Kidney tubule cell (primary cell): Measurements from ENCODE around the gene HIRIP3.

Source experiments
- DNase-seq: peaks from one replicate; pipeline ENCODE4 v3.0.0-alpha.2; 2018; ENCODE audit warnings: low spot score

The HIRIP3 gene

GRCh38 chr16:29983420-29984136, 11.8 kb downstream of the HIRIP3 start:
- no peak for DNase-seq

- DNase-seq: no peak
Measured at GRCh38 chr16:29982560-29983419, 12.6 kb downstream of the HIRIP3 start.

- DNase-seq: no peak
Measured at GRCh38 chr16:29978564-29979270, 16.7 kb downstream of the HIRIP3 start.

- no peak for DNase-seq
Measured at GRCh38 chr16:29978081-29978480, 17.3 kb downstream of the HIRIP3 start.

GRCh38 chr16:29977063-29977825, 18.2 kb downstream of the HIRIP3 start:
- no peak for DNase-seq

- no peak for DNase-seq
Measured at GRCh38 chr16:29975811-29976511, 19.5 kb downstream of the HIRIP3 start.

GRCh38 chr16:29975134-29975538, 20.3 kb downstream of the HIRIP3 start:
- no peak for DNase-seq

- peak; percentile 33 for DNase-seq
Measured at GRCh38 chr16:29974291-29975133, 20.9 kb downstream of the HIRIP3 start.

- DNase-seq: peak; percentile 99
Measured at GRCh38 chr16:29973384-29974246, 21.8 kb downstream of the HIRIP3 start, which contains the start of gene TAOK2. Gene TAOK2, plus strand, starts transcription at chr16:29973868. Its CDS starts 3,905 bp downstream, at chr16:29977773.

GRCh38 chr16:29972992-29973383, 22.4 kb downstream of the HIRIP3 start:
- DNase-seq: no peak

- DNase-seq: no peak
Measured at GRCh38 chr16:29972500-29972899, 22.9 kb downstream of the HIRIP3 start.

- no peak for DNase-seq
Measured at GRCh38 chr16:29971304-29971703, 24.1 kb downstream of the HIRIP3 start.

- no peak for DNase-seq
Measured at GRCh38 chr16:29968205-29968604, 27.2 kb downstream of the HIRIP3 start.

- no peak for DNase-seq
Measured at GRCh38 chr16:29963021-29963743, 32.2 kb downstream of the HIRIP3 start.

GRCh38 chr16:29962344-29962994, 32.9 kb downstream of the HIRIP3 start:
- peak; percentile 36 for DNase-seq

- peak; percentile 93 for DNase-seq
Measured at GRCh38 chr16:29961479-29962343, 33.7 kb downstream of the HIRIP3 start, which contains the start of gene TMEM219. Gene TMEM219, plus strand, starts transcription at chr16:29962079. Its CDS starts 1,065 bp downstream, at chr16:29963144.

- DNase-seq: no peak
Measured at GRCh38 chr16:29961127-29961478, 34.3 kb downstream of the HIRIP3 start.
